GM12864 (cell line): Measurements from ENCODE around the gene UPK1A.
A peak's percentile ranks its signal among the peaks of the same experiment; 100 is the strongest.

Source experiments
- DNase-seq: peaks from one replicate; pipeline ENCODE4 v3.0.0-alpha.2; 2011; ENCODE audit warnings: low read depth
- H3K4me3 ChIP-seq: 2 replicates; pipeline ENCODE4 v1.5.1; 2011; ENCODE audit warnings: mild to moderate bottlenecking, low read depth, low read length, control low read depth
- CTCF ChIP-seq: IDR thresholded peaks from 2 replicates; pipeline ENCODE4 v1.5.1; 2011; ENCODE audit warnings: low read depth, mild to moderate bottlenecking, moderate library complexity, low read length, control low read depth, inconsistent platforms; ENCODE audit errors: missing control alignments

The UPK1A gene

GRCh38 chr19:35665157-35665556 is 1.2 kb upstream of the UPK1A start:
- TF ChIP-seq CTCF, result no peak
- H3K4me3 ChIP-seq, result no peak overlapping the region
- no peak for DNase-seq

- no peak for DNase-seq
- TF ChIP-seq CTCF, result no peak
- H3K4me3 ChIP-seq, result no peak overlapping the region
These were observed 713 bp upstream of the UPK1A start for GRCh38 chr19:35665604-35666003.

GRCh38 chr19:35669566-35669965 is 3.2 kb downstream of the UPK1A start:
- no peak for DNase-seq
- no peak overlapping the region for H3K4me3 ChIP-seq
- no peak for TF ChIP-seq CTCF

GRCh38 chr19:35669974-35670373 is 3.7 kb downstream of the UPK1A start:
- H3K4me3 ChIP-seq, result no peak overlapping the region
- no peak for TF ChIP-seq CTCF
- no peak for DNase-seq

- no peak for DNase-seq
- no peak for TF ChIP-seq CTCF
These were observed 4.4 kb downstream of the UPK1A start for GRCh38 chr19:35670686-35671085.

GRCh38 chr19:35671818-35672217 is 5.5 kb downstream of the UPK1A start:
- DNase-seq, result no peak
- H3K4me3 ChIP-seq, result no peak overlapping the region
- TF ChIP-seq CTCF, result no peak

More at GRCh38 chr19:35670686-35671085, 4.4 kb downstream of the UPK1A start:
- no peak overlapping the region for H3K4me3 ChIP-seq

DNA sequence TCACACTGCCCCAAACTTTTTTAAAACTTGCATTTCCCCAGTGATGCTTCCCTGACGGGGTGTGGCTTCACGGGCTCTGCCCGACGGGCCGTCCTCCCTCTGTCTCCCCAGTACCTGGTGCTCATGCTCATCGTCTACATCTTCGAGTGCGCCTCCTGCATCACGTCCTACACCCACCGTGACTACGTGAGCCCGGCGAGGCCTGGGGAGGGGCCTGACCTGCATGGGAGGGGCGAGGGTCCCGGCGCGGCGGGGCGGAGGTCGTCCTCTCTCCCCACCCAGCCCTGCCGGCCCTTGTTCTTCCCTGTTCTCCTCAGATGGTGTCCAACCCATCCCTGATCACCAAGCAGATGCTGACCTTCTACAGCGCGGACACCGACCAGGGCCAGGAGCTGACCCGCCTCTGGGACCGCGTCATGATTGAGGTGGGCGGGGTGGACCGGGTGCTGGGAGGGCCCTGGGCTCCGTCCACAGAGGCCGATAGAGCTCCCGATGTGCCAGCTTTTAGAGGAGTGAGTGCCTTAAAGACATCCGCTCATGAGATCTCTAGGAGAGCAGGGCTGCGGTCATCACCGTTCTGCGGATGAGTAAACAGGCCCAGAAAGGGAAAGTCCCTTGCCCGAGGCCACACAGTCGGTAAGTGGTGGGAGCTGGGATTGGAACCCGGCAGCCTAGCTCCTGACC is 6.9 kb downstream of the UPK1A start:
- no peak for TF ChIP-seq CTCF
- DNase-seq, result no peak
- H3K4me3 ChIP-seq, result peak overlapping the region; percentile 34
